ENCODE results near the gene MSH3.

GRCh38 chr5:80853413-80853812 lies 199.0 kb downstream of the MSH3 start:
- TF ChIP-seq IRF3 (IDR thresholded peaks at IDR 0.05; ENCODE audit: low read depth, low read length) (no peak), EZH2phosphoT487 (IDR thresholded peaks at IDR 0.05; ENCODE audit: borderline replicate concordance, low read depth) (no peak), EP300 (IDR thresholded peaks at IDR 0.05; ENCODE audit: borderline replicate concordance in 1 of 2, low read depth in 1 of 2, low read length in 1 of 2) (no peak), CTCF (IDR thresholded peaks at IDR 0.05) (no peak), GABPA (IDR thresholded peaks at IDR 0.05; ENCODE audit: low read depth) (no peak), SIN3A (IDR thresholded peaks at IDR 0.05; ENCODE audit: borderline replicate concordance, low read depth, low read length) (no peak), YY1 (IDR thresholded peaks at IDR 0.05; ENCODE audit: low read depth) (no peak), RCOR1 (IDR thresholded peaks at IDR 0.05; ENCODE audit: low read length) (no peak), POLR2AphosphoS5 (IDR thresholded peaks at IDR 0.05; ENCODE audit: low read depth, low read length) (no peak), FOXJ3 (CRISPR knock-in tag; IDR thresholded peaks at IDR 0.05) (no peak), ZBTB33 (IDR thresholded peaks at IDR 0.05; ENCODE audit: borderline replicate concordance, low read depth) (no peak), RAD21 (IDR thresholded peaks at IDR 0.05; ENCODE audit: low read length) (no peak), TCF12 (IDR thresholded peaks at IDR 0.05) (no peak)
